ENCODE data around the gene CD164. TPM values are rescaled to one million over a fixed set of nuclear protein-coding genes. Genes with fewer than 3 reads are reported as not detected.

The CD164 gene
- total and polyA plus RNA-seq, 2 donors (not counting 3 experiments of a cell fraction or from before 2014, with no cell fraction given), result 116 to 172 TPM

DNA sequence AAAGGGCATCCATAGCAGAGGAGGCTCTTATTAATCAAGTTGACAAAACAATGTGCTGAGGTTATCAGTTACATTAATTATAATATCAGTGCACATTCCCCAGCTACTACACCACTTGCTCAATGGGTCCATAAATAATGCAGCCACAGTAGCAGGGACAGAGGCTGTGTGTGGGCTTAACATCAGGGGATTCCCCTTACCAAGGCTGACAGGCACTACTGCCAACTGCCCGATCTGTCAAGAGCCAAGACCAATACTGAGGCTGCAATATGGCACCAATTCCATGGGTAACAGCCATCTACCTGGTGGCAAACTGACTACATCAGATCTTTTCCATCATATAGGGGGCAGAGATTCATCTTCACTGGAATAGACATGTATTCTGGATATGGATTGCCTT lies 22.0 kb downstream of the CD164 start:
- POLR2A ChIA-PET, result no interaction called here
- Histone ChIP-seq H3K79me2 (ENCODE audit: control insufficient read depth, insufficient read depth, low read length) (peaks cover 5% of the 10 kb centered on the region), H3K4me1 (ENCODE audit: control insufficient read depth, extremely low read depth, insufficient read depth, low read length) (no peaks in the 10 kb centered on the region), H3K4me2 (ENCODE audit: insufficient read depth, low read length) (no peak overlapping the region), H4K20me1 (replicated peaks; ENCODE audit: control insufficient read depth, extremely low read depth, insufficient read depth, low read length) (no peaks in the 10 kb centered on the region), H3K27ac (ENCODE audit: insufficient read depth, low read depth, low read length) (no peak overlapping the region), H3K9ac (replicated peaks; ENCODE audit: extremely low read depth, insufficient read depth, low read length) (no peak overlapping the region), H3K9me1 (replicated peaks; ENCODE audit: control insufficient read depth, extremely low read depth, insufficient read depth, low read length) (no peaks in the 10 kb centered on the region), H3K27me3 (ENCODE audit: control insufficient read depth in 2 of 2, insufficient read depth in 2 of 2, low read length in 2 of 2) (no peaks in the 10 kb centered on the region), H2AFZ (ENCODE audit: low read depth, low read length) (no peak overlapping the region), H3K9me3 (replicated peaks; ENCODE audit: control insufficient read depth, insufficient read depth, low read length) (no peaks in the 10 kb centered on the region), H3K4me3 (replicated peaks in 1 of 3; ENCODE audit: insufficient read depth in 1 of 3, low read depth in 1 of 3, low read length in 3 of 3) (no peak overlapping the region), H3K36me3 (ENCODE audit: control insufficient read depth in 2 of 2, extremely low read depth in 1 of 2, insufficient read depth in 2 of 2, low read length in 2 of 2) (peaks cover 3 to 7% of the 10 kb centered on the region in 2 experiments)
- BruUV-seq (replicated peaks), result no TSS peak
- TF ChIP-seq GATA2 (IDR thresholded peaks at IDR 0.05; ENCODE audit: insufficient read depth, insufficient read length, low read depth, low read length) (no peak), POLR2A (IDR thresholded peaks at IDR 0.05; ENCODE audit: low read depth, low read length) (no peak), JUN (IDR thresholded peaks at IDR 0.05; ENCODE audit: borderline replicate concordance, insufficient read depth, insufficient read length, low read depth) (no peak), EZH2 (IDR thresholded peaks at IDR 0.05; ENCODE audit: borderline replicate concordance, low read depth, low read length, severe bottlenecking) (no peak), POLR2AphosphoS5 (IDR thresholded peaks at IDR 0.05; ENCODE audit: insufficient read depth, low read depth, low read length) (no peak), FOS (IDR thresholded peaks at IDR 0.05; ENCODE audit: borderline replicate concordance, insufficient read depth, low read length) (no peak)
- TF ChIP-seq, protein P1, sequence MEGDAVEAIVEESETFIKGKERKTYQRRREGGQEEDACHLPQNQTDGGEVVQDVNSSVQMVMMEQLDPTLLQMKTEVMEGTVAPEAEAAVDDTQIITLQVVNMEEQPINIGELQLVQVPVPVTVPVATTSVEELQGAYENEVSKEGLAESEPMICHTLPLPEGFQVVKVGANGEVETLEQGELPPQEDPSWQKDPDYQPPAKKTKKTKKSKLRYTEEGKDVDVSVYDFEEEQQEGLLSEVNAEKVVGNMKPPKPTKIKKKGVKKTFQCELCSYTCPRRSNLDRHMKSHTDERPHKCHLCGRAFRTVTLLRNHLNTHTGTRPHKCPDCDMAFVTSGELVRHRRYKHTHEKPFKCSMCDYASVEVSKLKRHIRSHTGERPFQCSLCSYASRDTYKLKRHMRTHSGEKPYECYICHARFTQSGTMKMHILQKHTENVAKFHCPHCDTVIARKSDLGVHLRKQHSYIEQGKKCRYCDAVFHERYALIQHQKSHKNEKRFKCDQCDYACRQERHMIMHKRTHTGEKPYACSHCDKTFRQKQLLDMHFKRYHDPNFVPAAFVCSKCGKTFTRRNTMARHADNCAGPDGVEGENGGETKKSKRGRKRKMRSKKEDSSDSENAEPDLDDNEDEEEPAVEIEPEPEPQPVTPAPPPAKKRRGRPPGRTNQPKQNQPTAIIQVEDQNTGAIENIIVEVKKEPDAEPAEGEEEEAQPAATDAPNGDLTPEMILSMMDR (IDR thresholded peaks at IDR 0.05; ENCODE audit: extremely low read depth in 1 of 2, insufficient read depth in 1 of 2, low read depth in 1 of 2, low read length in 2 of 2), result no peak
- dilution Hi-C loops (cut with MboI; ENCODE audit: extremely low pct_ligation_motif_present, low sequenced_read_pairs) (no loop called here), intact Hi-C loops (cut with micrococcal nuclease) (no loop called here)
- DNase-seq (ENCODE audit: low read depth, low spot score), result no peak
- CTCF ChIA-PET, result interaction anchor here (1.3 kb wide), 1 partner anchor 172 kb away, joined by 4 read pairs; no protein-coding TSS in a partner anchor
- no peak for FAIRE-seq

All from endothelial cell of umbilical vein (primary cell).